PC-3 (cell line): Measurements from ENCODE around the gene EDEM3. TPM values are rescaled to one million over a fixed set of nuclear protein-coding genes. Genes with fewer than 3 reads are reported as not detected.

Source experiments
- ATAC-seq: fragments of 200-7000 bp; cut with Tn5 transposase; 2 replicates; pipeline ENCODE4 v1.9.1; 2020; ENCODE audit warnings: mild to moderate bottlenecking, moderate library complexity
- BruUV-seq: library from RNA; stranded (reverse); fragments of 400-500 nt; replicated peaks from 2 replicates; lab custom pipeline; 2021; lab: Mats Ljungman, UMichigan
- CTCF ChIA-PET: fragments of 300-600 bp; sonication (Branson Sonifier 250); formaldehyde crosslinking; loops from one replicate; lab custom pipeline; 2022; ENCODE audit warnings: antibody characterized with exemption; lab: Charles Lee
- POLR2A ChIA-PET: fragments of 300-600 bp; sonication (Branson Sonifier 250); formaldehyde crosslinking; loops from one replicate; lab custom pipeline; 2022; ENCODE audit warnings: antibody characterized with exemption; ENCODE audit not compliant: unreplicated experiment; lab: Charles Lee
- DNase-seq: peaks from one replicate; pipeline ENCODE4 v3.0.0-alpha.2; 2015
- H2AFZ ChIP-seq: fragments of 300-600 bp; sonication (generic); 2 replicates; pipeline ENCODE4 v1.6.0; 2016; ENCODE audit warnings: antibody characterized with exemption, low read length
- H3F3A ChIP-seq: fragments of 300-600 bp; sonication (generic); one replicate; pipeline ENCODE4 v1.6.0; 2017; ENCODE audit warnings: antibody characterized with exemption, low read length, control low read depth, mild to moderate bottlenecking; ENCODE audit not compliant: unreplicated experiment
- H3K27ac ChIP-seq: fragments of 300-600 bp; sonication (generic); 2 replicates; pipeline ENCODE4 v1.5.1; 2016; ENCODE audit warnings: mild to moderate bottlenecking, low read length
- H3K27me3 ChIP-seq: fragments of 300-600 bp; sonication (generic); 2 replicates; pipeline ENCODE4 v1.6.1; 2016; ENCODE audit warnings: low read length, mixed read lengths
- H3K36me3 ChIP-seq: fragments of 300-600 bp; sonication (generic); 2 replicates; pipeline ENCODE4 v1.6.1; 2016; ENCODE audit warnings: low read depth, mixed run types, low read length, mixed read lengths
- H3K4me1 ChIP-seq: fragments of 300-600 bp; sonication (generic); 2 replicates; pipeline ENCODE4 v1.5.1; 2016; ENCODE audit warnings: low read length; ENCODE audit not compliant: insufficient read depth
- H3K4me2 ChIP-seq: fragments of 300-600 bp; sonication (generic); 2 replicates; pipeline ENCODE4 v1.6.0; 2016; ENCODE audit warnings: low read length
- H3K4me3 ChIP-seq: fragments of 300-600 bp; sonication (generic); 2 replicates; pipeline ENCODE4 v1.5.1; 2016; ENCODE audit warnings: mild to moderate bottlenecking, low read length, mixed read lengths
- H3K79me2 ChIP-seq: fragments of 300-600 bp; sonication (generic); 2 replicates; pipeline ENCODE4 v1.6.1; 2017; ENCODE audit warnings: low read length, mixed read lengths
- H3K9ac ChIP-seq: fragments of 300-600 bp; sonication (generic); 2 replicates; pipeline ENCODE4 v1.6.0; 2016; ENCODE audit warnings: mild to moderate bottlenecking, low read length
- H3K9me2 ChIP-seq: fragments of 300-600 bp; sonication (generic); replicated peaks from 2 replicates; pipeline ENCODE4 v1.6.1; 2016; ENCODE audit warnings: mixed run types, low read length, mixed read lengths
- H3K9me3 ChIP-seq: fragments of 300-600 bp; sonication (generic); 2 replicates; pipeline ENCODE4 v1.6.1; 2016; ENCODE audit warnings: low read length, mixed read lengths
- H4K20me1 ChIP-seq: fragments of 300-600 bp; sonication (generic); 2 replicates; pipeline ENCODE4 v1.6.1; 2016; ENCODE audit warnings: low read length, mixed read lengths
- EZH2 ChIP-seq: fragments of 300-600 bp; sonication (generic); IDR thresholded peaks from one replicate; pipeline ENCODE4 v1.6.1; 2017; ENCODE audit warnings: antibody characterized with exemption, mild to moderate bottlenecking, low read length; ENCODE audit not compliant: unreplicated experiment
- EZH2phosphoT487 ChIP-seq: fragments of 300-600 bp; sonication (generic); IDR thresholded peaks from 2 replicates; pipeline ENCODE4 v1.6.1; 2018; ENCODE audit warnings: mild to moderate bottlenecking, antibody characterized with exemption, low read length, borderline replicate concordance
- intact Hi-C: fragments of 100-400 bp; cut with micrococcal nuclease; formaldehyde crosslinking; loops from 2 replicates; pipeline ENCODE4 v1.9.0; 2023
- total RNA-seq: library from RNA; depleted of rRNA; stranded (reverse); fragments of >200 nt; gene quantifications from 2 replicates; pipeline ENCODE4 v1.2.3, GENCODE V29; 2014
- TF ChIP-seq, protein P1 (sequence below): fragments of 300-600 bp; sonication (generic); conservative IDR thresholded peaks from 2 replicates; pipeline ENCODE4 v1.5.1; 2017; ENCODE audit warnings: antibody characterized with exemption, low read depth, mild to moderate bottlenecking, low read length

Gene EDEM3
- total RNA-seq, 1 experiment from 2014 or later, result 16.2 TPM

DNA sequence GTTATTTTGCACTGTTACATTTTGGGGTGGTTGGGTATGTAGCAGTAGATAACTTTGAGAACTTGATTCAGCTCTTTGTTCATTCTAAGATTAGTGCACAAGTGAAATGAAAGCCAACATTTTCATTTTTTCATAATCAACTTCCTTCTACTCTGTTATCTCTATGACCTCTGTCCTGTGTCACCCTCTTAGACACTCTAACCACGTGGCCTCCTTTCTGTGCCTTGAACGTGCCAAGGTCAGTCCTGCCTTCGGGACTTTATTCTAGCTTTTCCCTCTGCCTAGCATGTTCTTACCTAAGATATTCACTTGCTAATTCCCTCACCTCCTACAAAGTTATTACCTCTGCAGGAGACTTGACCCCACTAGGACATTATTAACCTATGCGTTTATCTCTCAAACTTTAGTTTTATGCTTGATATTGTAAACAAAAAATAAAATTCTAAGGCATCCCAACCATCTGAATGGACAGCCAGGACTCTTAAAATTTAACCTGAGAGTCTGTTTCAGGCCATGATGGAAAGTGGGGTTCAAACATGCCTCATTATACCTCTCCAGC is 19.2 kb upstream of the EDEM3 start:
- Histone ChIP-seq H3F3A (no peaks in the 10 kb centered on the region), H3K9me2 (no peaks in the 10 kb centered on the region), H3K79me2 (no peaks in the 10 kb centered on the region), H3K27me3 (no peaks in the 10 kb centered on the region), H3K9me3 (no peaks in the 10 kb centered on the region), H3K4me1 (no peaks in the 10 kb centered on the region), H3K9ac (no peak overlapping the region), H3K36me3 (no peaks in the 10 kb centered on the region), H3K27ac (no peak overlapping the region), H4K20me1 (no peaks in the 10 kb centered on the region), H2AFZ (no peak overlapping the region), H3K4me2 (no peak overlapping the region), H3K4me3 (no peak overlapping the region)
- POLR2A ChIA-PET, result no interaction called here
- DNase-seq (no peak), ATAC-seq (no peak)
- BruUV-seq, result no TSS peak
- intact Hi-C loops, result no loop called here
- TF ChIP-seq, protein P1, sequence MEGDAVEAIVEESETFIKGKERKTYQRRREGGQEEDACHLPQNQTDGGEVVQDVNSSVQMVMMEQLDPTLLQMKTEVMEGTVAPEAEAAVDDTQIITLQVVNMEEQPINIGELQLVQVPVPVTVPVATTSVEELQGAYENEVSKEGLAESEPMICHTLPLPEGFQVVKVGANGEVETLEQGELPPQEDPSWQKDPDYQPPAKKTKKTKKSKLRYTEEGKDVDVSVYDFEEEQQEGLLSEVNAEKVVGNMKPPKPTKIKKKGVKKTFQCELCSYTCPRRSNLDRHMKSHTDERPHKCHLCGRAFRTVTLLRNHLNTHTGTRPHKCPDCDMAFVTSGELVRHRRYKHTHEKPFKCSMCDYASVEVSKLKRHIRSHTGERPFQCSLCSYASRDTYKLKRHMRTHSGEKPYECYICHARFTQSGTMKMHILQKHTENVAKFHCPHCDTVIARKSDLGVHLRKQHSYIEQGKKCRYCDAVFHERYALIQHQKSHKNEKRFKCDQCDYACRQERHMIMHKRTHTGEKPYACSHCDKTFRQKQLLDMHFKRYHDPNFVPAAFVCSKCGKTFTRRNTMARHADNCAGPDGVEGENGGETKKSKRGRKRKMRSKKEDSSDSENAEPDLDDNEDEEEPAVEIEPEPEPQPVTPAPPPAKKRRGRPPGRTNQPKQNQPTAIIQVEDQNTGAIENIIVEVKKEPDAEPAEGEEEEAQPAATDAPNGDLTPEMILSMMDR, result no peak
- no peak for TF ChIP-seq EZH2phosphoT487
- TF ChIP-seq EZH2, result no peak
- CTCF ChIA-PET, result interaction anchor here (0.6 kb wide), 1 partner anchor 13 kb away, joined by 5 read pairs; no protein-coding TSS in a partner anchor

GRCh38 chr1:184771190-184771691 is 16.6 kb upstream of the EDEM3 start:
- no TSS peak for BruUV-seq
- no peaks in the 10 kb centered on the region for H3F3A ChIP-seq
- CTCF ChIA-PET, result no interaction called here
- H2AFZ ChIP-seq, result no peak overlapping the region
- no peaks in the 10 kb centered on the region for H3K36me3 ChIP-seq
- H4K20me1 ChIP-seq, result no peaks in the 10 kb centered on the region
- no peaks in the 10 kb centered on the region for H3K9me2 ChIP-seq
- no peak for DNase-seq
- H3K9ac ChIP-seq, result no peak overlapping the region
- no peaks in the 10 kb centered on the region for H3K79me2 ChIP-seq
- POLR2A ChIA-PET, result no interaction called here
- no peak overlapping the region for H3K4me3 ChIP-seq
- H3K9me3 ChIP-seq, result no peaks in the 10 kb centered on the region
- H3K4me2 ChIP-seq, result no peak overlapping the region
- intact Hi-C loops, result no loop called here
- H3K27ac ChIP-seq, result no peak overlapping the region
- no peak for TF ChIP-seq EZH2
- no peak for TF ChIP-seq EZH2phosphoT487
- TF ChIP-seq, protein P1, result no peak
- H3K27me3 ChIP-seq, result no peaks in the 10 kb centered on the region
- ATAC-seq, result no peak
- H3K4me1 ChIP-seq, result no peaks in the 10 kb centered on the region
